ENCODE data around the gene TBC1D5. TPM values are rescaled to one million over a fixed set of nuclear protein-coding genes. Genes with fewer than 3 reads are reported as not detected.
"Not testable (repeated sequence)": the region's sequence is repeated elsewhere in the genome, so short reads cannot be mapped to it uniquely, and the experiment has no call there.

Gene TBC1D5
- total RNA-seq, 2 donors from 2014 or later = 46.8 to 71.1 TPM

GRCh38 chr3:17394541-17395155 is 347.8 kb downstream of the TBC1D5 start:
- WGBS, 2 donors = 86 to 93% methylated on average over 5 of the region's 5 CpGs
- intact Hi-C loops (cut with DNase I) = no loop called here
- Histone ChIP-seq H3K27ac (no peak overlapping the region), H3K27me3 (no peaks in the 10 kb centered on the region), H3K36me3 (replicated peaks in 1 of 2; ENCODE audit: insufficient read depth in 1 of 2, low read depth in 2 of 2) (peaks cover 0 to 2% of the 10 kb centered on the region in 2 donors), H3K4me1 (no peaks in the 10 kb centered on the region), H3K9me3 (no peaks in the 10 kb centered on the region), H3K4me3 (no peak overlapping the region)
- no peak for TF ChIP-seq CTCF (IDR thresholded peaks at IDR 0.05)
- no peak for TF ChIP-seq POLR2A (IDR thresholded peaks at IDR 0.05)
- DNase-seq = no peak
- ATAC-seq = no peak

- DNase-seq; H3K4me3 ChIP-seq; H3K36me3 ChIP-seq (replicated peaks in 1 of 2; ENCODE audit: insufficient read depth in 1 of 2, low read depth in 2 of 2); H3K27me3 ChIP-seq; ATAC-seq; H3K27ac ChIP-seq; intact Hi-C loops (cut with DNase I); H3K9me3 ChIP-seq; H3K4me1 ChIP-seq: not testable (repeated sequence)
- 94 to 98% methylated on average over 5 of the region's 5 CpGs for WGBS, 2 donors
Observed at GRCh38 chr3:17392516-17392915, 349.9 kb downstream of the TBC1D5 start.

GRCh38 chr3:17390785-17391184 is 351.6 kb downstream of the TBC1D5 start:
- Histone ChIP-seq H3K4me1 (peaks cover 12% of the 10 kb centered on the region), H3K9me3 (no peaks in the 10 kb centered on the region), H3K36me3 (replicated peaks in 1 of 2; ENCODE audit: insufficient read depth in 1 of 2, low read depth in 2 of 2) (no peaks in the 10 kb centered on the region), H3K27me3 (no peaks in the 10 kb centered on the region), H3K27ac (no peak overlapping the region), H3K4me3 (no peak overlapping the region)
- intact Hi-C loops (cut with DNase I) = no loop called here
- ATAC-seq (no peak), DNase-seq (no peak)
- no peak for TF ChIP-seq POLR2A (IDR thresholded peaks at IDR 0.05)
- no peak for TF ChIP-seq CTCF (IDR thresholded peaks at IDR 0.05)
- WGBS, 2 donors = 90 to 97% methylated on average over 3 of the region's 3 CpGs

- no peak for DNase-seq
- Histone ChIP-seq H3K27ac (peak overlapping the region in 3 of 4 donors; percentile 27 to 53 (median 50)), H3K4me1 (peaks cover 21% of the 10 kb centered on the region), H3K27me3 (no peaks in the 10 kb centered on the region), H3K4me3 (no peak overlapping the region), H3K36me3 (replicated peaks in 1 of 2; ENCODE audit: insufficient read depth in 1 of 2, low read depth in 2 of 2) (no peaks in the 10 kb centered on the region), H3K9me3 (no peaks in the 10 kb centered on the region)
- ATAC-seq = peak; percentile 54
- TF ChIP-seq CTCF (IDR thresholded peaks at IDR 0.05) (no peak), POLR2A (IDR thresholded peaks at IDR 0.05) (no peak)
- intact Hi-C loops (cut with DNase I) = no loop called here
- 68 to 85% methylated on average over 1 of the region's 1 CpG for WGBS, 2 donors
Observed at GRCh38 chr3:17387108-17387507, 355.3 kb downstream of the TBC1D5 start.

GRCh38 chr3:17386432-17386831 is 356.0 kb downstream of the TBC1D5 start:
- ATAC-seq (no peak), DNase-seq (no peak)
- peaks cover 21% of the 10 kb centered on the region for H3K4me1 ChIP-seq
- no peaks in the 10 kb centered on the region for H3K9me3 ChIP-seq
- 65 to 69% methylated on average over 8 of the region's 8 CpGs for WGBS, 2 donors
- H3K4me3 ChIP-seq = no peak overlapping the region
- no peak for TF ChIP-seq POLR2A (IDR thresholded peaks at IDR 0.05)
- no peak for TF ChIP-seq CTCF (IDR thresholded peaks at IDR 0.05)
- H3K27ac ChIP-seq = peak overlapping the region in 3 of 4 donors; percentile 27 to 53 (median 50)
- intact Hi-C loops (cut with DNase I) = no loop called here
- no peaks in the 10 kb centered on the region for H3K27me3 ChIP-seq
- H3K36me3 ChIP-seq (replicated peaks in 1 of 2; ENCODE audit: insufficient read depth in 1 of 2, low read depth in 2 of 2) = no peaks in the 10 kb centered on the region
